ENCODE results near the gene AUH. TPM values are rescaled to one million over a fixed set of nuclear protein-coding genes. Genes with fewer than 3 reads are reported as not detected.
"Not testable (repeated sequence)": the region's sequence is repeated elsewhere in the genome, so short reads cannot be mapped to it uniquely, and the experiment has no call there.

The AUH gene
- polyA plus RNA-seq, 3 donors = 4.0 to 9.9 (median 8.4) TPM

GRCh38 chr9:91379426-91379825 lies 17.7 kb upstream of the AUH start:
- TF ChIP-seq, protein P1, sequence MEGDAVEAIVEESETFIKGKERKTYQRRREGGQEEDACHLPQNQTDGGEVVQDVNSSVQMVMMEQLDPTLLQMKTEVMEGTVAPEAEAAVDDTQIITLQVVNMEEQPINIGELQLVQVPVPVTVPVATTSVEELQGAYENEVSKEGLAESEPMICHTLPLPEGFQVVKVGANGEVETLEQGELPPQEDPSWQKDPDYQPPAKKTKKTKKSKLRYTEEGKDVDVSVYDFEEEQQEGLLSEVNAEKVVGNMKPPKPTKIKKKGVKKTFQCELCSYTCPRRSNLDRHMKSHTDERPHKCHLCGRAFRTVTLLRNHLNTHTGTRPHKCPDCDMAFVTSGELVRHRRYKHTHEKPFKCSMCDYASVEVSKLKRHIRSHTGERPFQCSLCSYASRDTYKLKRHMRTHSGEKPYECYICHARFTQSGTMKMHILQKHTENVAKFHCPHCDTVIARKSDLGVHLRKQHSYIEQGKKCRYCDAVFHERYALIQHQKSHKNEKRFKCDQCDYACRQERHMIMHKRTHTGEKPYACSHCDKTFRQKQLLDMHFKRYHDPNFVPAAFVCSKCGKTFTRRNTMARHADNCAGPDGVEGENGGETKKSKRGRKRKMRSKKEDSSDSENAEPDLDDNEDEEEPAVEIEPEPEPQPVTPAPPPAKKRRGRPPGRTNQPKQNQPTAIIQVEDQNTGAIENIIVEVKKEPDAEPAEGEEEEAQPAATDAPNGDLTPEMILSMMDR (IDR thresholded peaks at IDR 0.05) = no peak
- Histone ChIP-seq H3K4me1 (ENCODE audit: control insufficient read depth in 1 of 2, insufficient read depth in 2 of 2, low read length in 2 of 2) (peaks cover 12 to 26% of the 10 kb centered on the region in 2 donors), H4K20me1 (ENCODE audit: insufficient read depth, low read length) (no peaks in the 10 kb centered on the region), H3K9me3 (replicated peaks in 1 of 2; ENCODE audit: control insufficient read depth in 1 of 2, insufficient read depth in 1 of 2, low read length in 2 of 2) (no peaks in the 10 kb centered on the region), H3K4me3 (replicated peaks in 1 of 3; ENCODE audit: low read depth in 2 of 3, low read length in 3 of 3) (no peak overlapping the region), H3K36me3 (replicated peaks in 1 of 2; ENCODE audit: control insufficient read depth in 1 of 2, insufficient read depth in 2 of 2, low read length in 2 of 2) (no peaks in the 10 kb centered on the region), H2AFZ (ENCODE audit: insufficient read depth, low read depth, low read length, poor library complexity, severe bottlenecking) (no peak overlapping the region), H3K27ac (ENCODE audit: low read depth in 1 of 2, low read length in 2 of 2) (no peak overlapping the region), H3K79me2 (ENCODE audit: insufficient read depth, low read length) (no peaks in the 10 kb centered on the region), H3K27me3 (ENCODE audit: control insufficient read depth in 2 of 2, insufficient read depth in 2 of 2, low read length in 2 of 2) (no peaks in the 10 kb centered on the region), H3K4me2 (replicated peaks; ENCODE audit: extremely low read depth, low read length, poor library complexity, severe bottlenecking) (no peak overlapping the region), H3K9ac (ENCODE audit: insufficient read depth, low read length, poor library complexity, severe bottlenecking) (no peak overlapping the region)
- H3K4me3 Mint-ChIP-seq = no peak overlapping the region
- peaks cover 0 to 2% of the 10 kb centered on the region in 2 donors for H3K36me3 Mint-ChIP-seq
- peaks cover 0 to 2% (median 1%) of the 10 kb centered on the region in 3 donors for H3K27me3 Mint-ChIP-seq (ENCODE audit: low read depth in 3 of 3)
- peaks cover 28% of the 10 kb centered on the region for H3K4me1 Mint-ChIP-seq
- DNase-seq = no peak
- intact Hi-C loops (cut with micrococcal nuclease) = no loop called here
- H3K9me3 Mint-ChIP-seq = peaks cover 0 to 8% (median 4%) of the 10 kb centered on the region in 7 donors
- WGBS (ENCODE audit: insufficient coverage) = no CpG with 5 or more reads among the region's 3 CpGs
- H3K27ac Mint-ChIP-seq = no peak overlapping the region

- Histone ChIP-seq H3K27ac (ENCODE audit: low read depth in 1 of 2, low read length in 2 of 2) (no peak overlapping the region), H3K4me1 (ENCODE audit: control insufficient read depth in 1 of 2, insufficient read depth in 2 of 2, low read length in 2 of 2) (peaks cover 12 to 26% of the 10 kb centered on the region in 2 donors), H3K79me2 (ENCODE audit: insufficient read depth, low read length) (no peaks in the 10 kb centered on the region), H3K4me2 (replicated peaks; ENCODE audit: extremely low read depth, low read length, poor library complexity, severe bottlenecking) (no peak overlapping the region), H3K9me3 (replicated peaks in 1 of 2; ENCODE audit: control insufficient read depth in 1 of 2, insufficient read depth in 1 of 2, low read length in 2 of 2) (no peaks in the 10 kb centered on the region), H3K27me3 (ENCODE audit: control insufficient read depth in 2 of 2, insufficient read depth in 2 of 2, low read length in 2 of 2) (no peaks in the 10 kb centered on the region), H4K20me1 (ENCODE audit: insufficient read depth, low read length) (no peaks in the 10 kb centered on the region), H2AFZ (ENCODE audit: insufficient read depth, low read depth, low read length, poor library complexity, severe bottlenecking) (no peak overlapping the region), H3K36me3 (replicated peaks in 1 of 2; ENCODE audit: control insufficient read depth in 1 of 2, insufficient read depth in 2 of 2, low read length in 2 of 2) (no peaks in the 10 kb centered on the region), H3K4me3 (replicated peaks in 1 of 3; ENCODE audit: low read depth in 2 of 3, low read length in 3 of 3) (no peak overlapping the region), H3K9ac (ENCODE audit: insufficient read depth, low read length, poor library complexity, severe bottlenecking) (no peak overlapping the region)
- Mint-ChIP-seq H3K27me3 (ENCODE audit: low read depth in 3 of 3) (peaks cover 0 to 1% (median 0%) of the 10 kb centered on the region in 3 donors), H3K36me3 (peaks cover 0 to 2% of the 10 kb centered on the region in 2 donors), H3K4me3 (no peak overlapping the region), H3K9me3 (peaks cover 0 to 8% (median 4%) of the 10 kb centered on the region in 7 donors), H3K27ac (no peak overlapping the region), H3K4me1 (peaks cover 28% of the 10 kb centered on the region)
- WGBS (ENCODE audit: insufficient coverage) = 71% methylated on average over 1 of the region's 2 CpGs
- no peak for DNase-seq
- TF ChIP-seq, protein P1 (IDR thresholded peaks at IDR 0.05) = no peak
- intact Hi-C loops (cut with micrococcal nuclease) = no loop called here
Observed at GRCh38 chr9:91378695-91379127, 17.0 kb upstream of the AUH start.

GRCh38 chr9:91378054-91378453 lies 16.3 kb upstream of the AUH start:
- no CpG with 5 or more reads among the region's 3 CpGs for WGBS (ENCODE audit: insufficient coverage)
- H3K36me3 Mint-ChIP-seq; intact Hi-C loops (cut with micrococcal nuclease); H3K9ac ChIP-seq (ENCODE audit: insufficient read depth, low read length, poor library complexity, severe bottlenecking); H3K9me3 ChIP-seq (replicated peaks in 1 of 2; ENCODE audit: control insufficient read depth in 1 of 2, insufficient read depth in 1 of 2, low read length in 2 of 2); DNase-seq; H3K4me2 ChIP-seq (replicated peaks; ENCODE audit: extremely low read depth, low read length, poor library complexity, severe bottlenecking); H3K27me3 ChIP-seq (ENCODE audit: control insufficient read depth in 2 of 2, insufficient read depth in 2 of 2, low read length in 2 of 2); H3K4me3 Mint-ChIP-seq; H3K36me3 ChIP-seq (replicated peaks in 1 of 2; ENCODE audit: control insufficient read depth in 1 of 2, insufficient read depth in 2 of 2, low read length in 2 of 2); H3K27ac ChIP-seq (ENCODE audit: low read depth in 1 of 2, low read length in 2 of 2); H3K27ac Mint-ChIP-seq; H3K9me3 Mint-ChIP-seq; H3K79me2 ChIP-seq (ENCODE audit: insufficient read depth, low read length); H4K20me1 ChIP-seq (ENCODE audit: insufficient read depth, low read length); H2AFZ ChIP-seq (ENCODE audit: insufficient read depth, low read depth, low read length, poor library complexity, severe bottlenecking); H3K4me3 ChIP-seq (replicated peaks in 1 of 3; ENCODE audit: low read depth in 2 of 3, low read length in 3 of 3); H3K27me3 Mint-ChIP-seq (ENCODE audit: low read depth in 3 of 3): not testable (repeated sequence)
- peaks cover 12 to 26% of the 10 kb centered on the region in 2 donors for H3K4me1 ChIP-seq (ENCODE audit: control insufficient read depth in 1 of 2, insufficient read depth in 2 of 2, low read length in 2 of 2)
- H3K4me1 Mint-ChIP-seq = peaks cover 28% of the 10 kb centered on the region
